K562 (cell line): ENCODE data around the gene BLOC1S3. TPM values are rescaled to one million over a fixed set of nuclear protein-coding genes. Genes with fewer than 3 reads are reported as not detected.

ENCODE experiments used
- BDP1 ChIP-seq: IDR thresholded peaks from 3 replicates; pipeline ENCODE4 v1.6.1; 2011; ENCODE audit not compliant: insufficient read length, insufficient read depth
- CREM ChIP-seq: IDR thresholded peaks from 2 replicates; pipeline ENCODE4 v1.6.1; 2014; ENCODE audit warnings: antibody characterized with exemption, low read depth
- KAT2B ChIP-seq: IDR thresholded peaks from one replicate; pipeline ENCODE4 v1.6.1; 2012; ENCODE audit warnings: low read depth, mild to moderate bottlenecking, control low read depth, inconsistent platforms, low read length, moderate library complexity
- POLR2A ChIP-seq: fragments of 450-650 bp; conservative IDR thresholded peaks from 2 replicates; pipeline ENCODE4 v1.6.1; 2016
- POLR2G ChIP-seq: fragments of 200-400 bp; formaldehyde crosslinking; IDR thresholded peaks from 2 replicates; pipeline ENCODE4 v1.6.1; 2017; ENCODE audit warnings: low read depth, mild to moderate bottlenecking, antibody characterized with exemption, low read length, moderate library complexity
- SPI1 ChIP-seq: IDR thresholded peaks from 2 replicates; pipeline ENCODE4 v1.6.1; 2011; ENCODE audit warnings: low read depth, low read length, control low read depth, borderline replicate concordance
- TEAD1 ChIP-seq, 2 experiments: fragments of 450-650 bp in 1 of 2; sonication (generic) in 1 of 2; formaldehyde crosslinking; IDR thresholded peaks; 2 replicates each; pipeline versions ENCODE4 v1.4.0 to v1.8.0; 2020 to 2022; ENCODE audit warnings: mild to moderate bottlenecking in 2 of 2, missing genetic modification reagents in 1 of 2
- YY1 ChIP-seq, 3 experiments: IDR thresholded peaks; 2 replicates each; pipeline ENCODE4 v1.6.1; 2011; ENCODE audit warnings: low read length in 2 of 3, mild to moderate bottlenecking in 2 of 3, moderate library complexity in 2 of 3, borderline replicate concordance in 1 of 3, control low read depth in 1 of 3, low read depth in 1 of 3; ENCODE audit not compliant: insufficient read depth in 3 of 3, insufficient replicate concordance in 2 of 3, control insufficient read depth in 1 of 3, insufficient read length in 1 of 3; ENCODE audit errors: extremely low read depth in 1 of 3
- ZNF511 ChIP-seq: sonication (generic); formaldehyde crosslinking; IDR thresholded peaks from 2 replicates; pipeline ENCODE4 v1.8.0; 2022; ENCODE audit warnings: mild to moderate bottlenecking, missing genetic modification reagents
- ZNF639 ChIP-seq, 2 experiments: fragments of 200-800 bp in 1 of 2; sonication (Bioruptor generic) in 1 of 2; sonication (generic) in 1 of 2; formaldehyde crosslinking in 1 of 2; IDR thresholded peaks in 1 of 2; conservative IDR thresholded peaks in 1 of 2; 2 replicates each; pipeline versions ENCODE4 v1.5.0 to v1.6.1; 2016 to 2020; ENCODE audit warnings: missing compliant biosample characterization in 1 of 2, missing genetic modification characterization in 1 of 2, missing genetic modification reagents in 1 of 2
- polyA plus RNA-seq, 8 experiments: library from polyadenylated mRNA; depleted of rRNA in 4 of 8; stranded (reverse) in 5 of 8; unstranded in 3 of 8; fragments of >200 nt; fragmentation: Nextera tagmentation in 2 of 8; fragmentation: Illumina TruSeq in 1 of 8; extraction: Ambion mirVana in 2 of 8; extraction: Trizol in 1 of 8; gene quantifications; 2 replicates each; pipeline versions ENCODE4 v1.2.1 to v1.2.3, GENCODE V29; 2011 to 2014; ENCODE audit warnings: inconsistent platforms in 1 of 8, missing spikeins in 1 of 8
- total RNA-seq, 7 experiments: library from RNA; depleted of rRNA in 6 of 7; stranded (reverse); fragments of >200 nt in 6 of 7; fragmentation: Illumina TruSeq in 2 of 7; extraction: Trizol in 2 of 7; gene quantifications; 2 replicates each; pipeline versions ENCODE4 v1.2.1 to v1.2.3, GENCODE V29; 2011 to 2021; ENCODE audit warnings: low replicate concordance in 1 of 7
- TF ChIP-seq, protein P1 (sequence below): sonication (generic); formaldehyde crosslinking; IDR thresholded peaks from 2 replicates; pipeline ENCODE4 v1.8.0; 2023; ENCODE audit warnings: mild to moderate bottlenecking, missing genetic modification reagents

The BLOC1S3 gene
- total and polyA plus RNA-seq, 9 of the 15 experiments (the other 6 are each of a cell fraction or from before 2014, with no cell fraction given) = 3.9 to 20.2 (median 10.4) TPM

GRCh38 chr19:45154064-45154827, 24.3 kb upstream of the BLOC1S3 start (continued):
- TF ChIP-seq, protein P1, sequence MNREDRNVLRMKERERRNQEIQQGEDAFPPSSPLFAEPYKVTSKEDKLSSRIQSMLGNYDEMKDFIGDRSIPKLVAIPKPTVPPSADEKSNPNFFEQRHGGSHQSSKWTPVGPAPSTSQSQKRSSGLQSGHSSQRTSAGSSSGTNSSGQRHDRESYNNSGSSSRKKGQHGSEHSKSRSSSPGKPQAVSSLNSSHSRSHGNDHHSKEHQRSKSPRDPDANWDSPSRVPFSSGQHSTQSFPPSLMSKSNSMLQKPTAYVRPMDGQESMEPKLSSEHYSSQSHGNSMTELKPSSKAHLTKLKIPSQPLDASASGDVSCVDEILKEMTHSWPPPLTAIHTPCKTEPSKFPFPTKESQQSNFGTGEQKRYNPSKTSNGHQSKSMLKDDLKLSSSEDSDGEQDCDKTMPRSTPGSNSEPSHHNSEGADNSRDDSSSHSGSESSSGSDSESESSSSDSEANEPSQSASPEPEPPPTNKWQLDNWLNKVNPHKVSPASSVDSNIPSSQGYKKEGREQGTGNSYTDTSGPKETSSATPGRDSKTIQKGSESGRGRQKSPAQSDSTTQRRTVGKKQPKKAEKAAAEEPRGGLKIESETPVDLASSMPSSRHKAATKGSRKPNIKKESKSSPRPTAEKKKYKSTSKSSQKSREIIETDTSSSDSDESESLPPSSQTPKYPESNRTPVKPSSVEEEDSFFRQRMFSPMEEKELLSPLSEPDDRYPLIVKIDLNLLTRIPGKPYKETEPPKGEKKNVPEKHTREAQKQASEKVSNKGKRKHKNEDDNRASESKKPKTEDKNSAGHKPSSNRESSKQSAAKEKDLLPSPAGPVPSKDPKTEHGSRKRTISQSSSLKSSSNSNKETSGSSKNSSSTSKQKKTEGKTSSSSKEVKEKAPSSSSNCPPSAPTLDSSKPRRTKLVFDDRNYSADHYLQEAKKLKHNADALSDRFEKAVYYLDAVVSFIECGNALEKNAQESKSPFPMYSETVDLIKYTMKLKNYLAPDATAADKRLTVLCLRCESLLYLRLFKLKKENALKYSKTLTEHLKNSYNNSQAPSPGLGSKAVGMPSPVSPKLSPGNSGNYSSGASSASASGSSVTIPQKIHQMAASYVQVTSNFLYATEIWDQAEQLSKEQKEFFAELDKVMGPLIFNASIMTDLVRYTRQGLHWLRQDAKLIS = no peak
- TF ChIP-seq SPI1 (no peak), TEAD1 (CRISPR knock-in tag; IDR thresholded peaks at IDR 0.05) (peak in 1 of 2 experiments; percentile 76; a peak in 2 of 4 replicates), CREM (peak; percentile 80), POLR2A (no peak), ZNF511 (CRISPR knock-in tag) (no peak), YY1 (IDR thresholded peaks at IDR 0.05; ENCODE audit: borderline replicate concordance in 1 of 3, control insufficient read depth in 1 of 3, extremely low read depth in 1 of 3, insufficient read depth in 3 of 3, insufficient read length in 1 of 3, insufficient replicate concordance in 2 of 3, low read depth in 1 of 3, low read length in 2 of 3) (no peak), POLR2G (no peak), BDP1 (no peak), ZNF639 (CRISPR knock-in tag; conservative IDR thresholded peaks at IDR 0.05 in 1 of 2, IDR thresholded peaks at IDR 0.05 in 1 of 2) (no peak), KAT2B (no peak)
